Urothelium cell line (cell line): ENCODE data around the gene NET1.
"Not testable (repeated sequence)": the region's sequence is repeated elsewhere in the genome, so short reads cannot be mapped to it uniquely, and the experiment has no call there.

ENCODE experiments used
- DNase-seq: peaks from one replicate; pipeline ENCODE4 v3.0.0; 2011; ENCODE audit warnings: low spot score, mixed read lengths
- FAIRE-seq: peaks from 2 replicates; lab custom pipeline; 2011; peaks lifted over from hg19 to GRCh38; lab: Jason Lieb, UNC

The NET1 gene

GRCh38 chr10:5461914-5462840 is 49.8 kb downstream of the NET1 start:
- no peak for FAIRE-seq
- no peak for DNase-seq

GRCh38 chr10:5462841-5463293 is 50.5 kb downstream of the NET1 start:
- DNase-seq (no peak), FAIRE-seq (no peak)

- FAIRE-seq (no peak), DNase-seq (no peak)
Observed at GRCh38 chr10:5464546-5464945, 52.2 kb downstream of the NET1 start.

- FAIRE-seq (no peak), DNase-seq (no peak)
Observed at GRCh38 chr10:5465976-5466450, 53.7 kb downstream of the NET1 start.

DNA sequence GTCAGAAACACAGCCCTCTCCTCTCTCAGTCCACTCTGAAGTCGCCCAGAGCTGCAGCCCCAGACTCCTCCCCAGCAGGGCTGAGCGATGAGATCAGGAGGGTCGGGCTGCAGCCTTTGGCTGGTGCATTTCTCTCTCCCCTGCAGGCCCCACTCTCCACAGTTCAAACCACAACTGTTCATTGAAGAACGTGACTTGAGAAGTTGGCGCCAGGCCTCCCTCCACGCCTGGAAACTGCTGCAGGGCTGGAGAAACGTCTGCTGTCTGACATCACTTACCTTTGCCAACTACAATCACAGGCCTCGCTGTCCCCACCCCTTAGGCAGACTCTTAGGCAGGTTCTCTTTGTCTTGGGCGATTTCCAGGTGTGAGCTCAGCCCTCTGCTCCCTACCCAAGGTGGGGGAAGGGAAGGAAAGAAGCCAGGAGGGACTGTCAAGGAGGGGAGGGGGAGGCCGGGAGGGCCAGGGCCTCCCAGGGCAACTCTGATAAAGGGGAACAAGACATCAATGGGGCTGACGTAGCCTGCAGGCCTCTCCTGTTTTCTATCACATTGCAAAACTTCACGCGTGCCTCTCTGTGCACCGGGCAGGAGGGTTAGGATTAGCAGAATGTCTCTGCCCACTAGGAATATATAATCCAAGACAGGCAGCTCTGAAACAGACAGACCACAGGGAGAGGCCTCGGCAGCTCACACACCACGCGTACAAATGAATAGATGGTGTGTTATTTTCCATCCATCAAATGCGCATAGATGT is 54.3 kb downstream of the NET1 start:
- DNase-seq = peak; percentile 23
- FAIRE-seq = no peak

DNA sequence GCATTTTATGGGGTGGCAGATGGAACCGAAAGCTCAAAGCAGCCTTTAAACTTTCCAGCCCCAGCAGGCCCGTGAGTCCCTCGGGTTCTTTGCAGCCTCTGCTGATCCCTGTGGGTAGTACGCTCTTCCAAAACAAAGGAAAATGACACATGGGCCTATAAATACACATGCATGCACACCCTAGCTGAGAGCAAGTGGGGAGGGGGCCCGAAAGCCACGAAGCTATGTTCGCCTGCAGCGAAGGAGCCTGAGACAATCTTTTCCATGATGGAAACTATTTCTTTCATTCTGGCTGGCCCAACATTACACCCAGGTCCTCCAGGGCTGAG is 54.8 kb downstream of the NET1 start:
- DNase-seq = no peak

GRCh38 chr10:5467634-5468255 is 55.4 kb downstream of the NET1 start:
- DNase-seq (no peak), FAIRE-seq (no peak)

More for the DNA sequence above, 54.8 kb downstream of the NET1 start:
- FAIRE-seq = no peak

GRCh38 chr10:5468262-5469106 is 56.1 kb downstream of the NET1 start:
- FAIRE-seq = no peak
- no peak for DNase-seq

DNA sequence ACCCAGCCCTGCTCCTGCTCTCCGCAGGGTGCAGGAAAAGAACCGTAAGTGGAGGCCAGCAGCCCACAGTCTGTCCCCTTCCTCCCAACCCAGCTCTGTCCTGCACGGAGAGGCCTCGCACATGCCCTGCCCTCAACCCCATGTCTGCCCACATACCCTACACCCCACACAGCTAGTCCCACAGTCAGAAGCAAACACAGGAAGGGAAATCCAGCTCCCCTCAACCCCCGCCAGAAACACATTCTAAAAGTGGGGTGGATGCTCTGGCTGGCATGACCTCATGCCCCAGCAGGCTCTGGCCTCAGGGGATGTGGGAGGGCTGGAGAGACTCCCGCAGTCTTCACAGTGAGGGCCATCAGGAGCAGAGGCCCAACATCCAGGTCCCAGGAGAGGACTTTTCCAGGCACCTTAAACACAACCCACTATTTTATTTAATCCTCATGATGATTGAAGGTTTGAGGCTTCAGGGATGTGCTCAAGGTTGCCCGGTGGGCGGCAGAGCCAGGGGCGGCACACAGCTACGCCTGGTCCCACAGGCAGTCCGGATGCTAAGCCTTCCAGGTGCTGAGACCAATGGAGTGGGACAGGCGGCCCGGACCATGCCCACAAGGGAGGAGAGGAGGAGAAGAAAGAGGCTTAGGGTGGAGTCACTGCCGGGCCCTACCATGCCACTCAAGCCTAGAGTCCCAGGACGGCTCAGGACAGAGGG is 57.1 kb downstream of the NET1 start:
- no peak for DNase-seq
- FAIRE-seq = no peak

GRCh38 chr10:5470062-5470751 is 57.9 kb downstream of the NET1 start:
- FAIRE-seq (no peak), DNase-seq (no peak)

- not testable (repeated sequence) for DNase-seq, FAIRE-seq
Observed at GRCh38 chr10:5474642-5475041, 62.3 kb downstream of the NET1 start.

GRCh38 chr10:5475088-5475487 is 62.7 kb downstream of the NET1 start:
- DNase-seq, FAIRE-seq: not testable (repeated sequence)

DNA sequence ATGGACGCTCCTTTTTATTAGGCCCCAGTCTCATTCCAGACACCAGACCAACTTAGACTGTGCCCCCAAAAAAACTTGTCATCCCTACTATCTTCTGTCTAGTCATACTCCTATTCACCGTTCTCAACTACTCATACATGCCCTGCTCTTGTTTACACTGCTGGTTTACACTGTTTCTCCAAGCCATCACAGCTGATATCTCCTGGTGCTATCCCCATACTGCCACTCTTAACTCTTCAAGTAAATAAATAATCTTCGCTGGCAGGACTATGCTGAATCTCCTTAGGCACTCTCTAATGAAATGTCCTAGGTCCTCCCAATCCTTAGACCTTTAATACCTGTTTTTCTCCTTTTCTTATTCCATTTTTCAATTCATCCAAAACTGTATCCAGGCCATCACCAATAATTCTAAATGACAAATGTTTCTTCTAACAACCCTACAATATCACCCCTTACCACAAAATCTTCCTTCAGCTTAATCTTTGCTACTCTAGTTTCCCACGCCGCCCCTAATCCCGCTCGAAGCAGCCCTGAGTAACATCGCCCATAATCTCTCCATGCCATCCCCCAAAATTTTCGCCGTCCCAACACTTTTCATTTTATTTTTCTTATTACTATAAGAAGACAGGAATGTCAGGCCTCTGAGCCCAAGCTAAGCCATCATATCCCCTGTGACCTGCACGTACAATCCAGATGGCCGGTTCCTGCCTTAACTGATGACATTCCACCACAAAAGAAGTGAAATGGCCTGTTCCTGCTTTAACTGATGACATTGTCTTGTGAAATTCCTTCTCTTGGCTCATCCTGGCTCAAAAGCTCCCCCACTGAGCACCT is 63.8 kb downstream of the NET1 start:
- not testable (repeated sequence) for DNase-seq, FAIRE-seq

GRCh38 chr10:5476918-5477525 is 64.7 kb downstream of the NET1 start:
- FAIRE-seq = no peak
- no peak for DNase-seq

DNA sequence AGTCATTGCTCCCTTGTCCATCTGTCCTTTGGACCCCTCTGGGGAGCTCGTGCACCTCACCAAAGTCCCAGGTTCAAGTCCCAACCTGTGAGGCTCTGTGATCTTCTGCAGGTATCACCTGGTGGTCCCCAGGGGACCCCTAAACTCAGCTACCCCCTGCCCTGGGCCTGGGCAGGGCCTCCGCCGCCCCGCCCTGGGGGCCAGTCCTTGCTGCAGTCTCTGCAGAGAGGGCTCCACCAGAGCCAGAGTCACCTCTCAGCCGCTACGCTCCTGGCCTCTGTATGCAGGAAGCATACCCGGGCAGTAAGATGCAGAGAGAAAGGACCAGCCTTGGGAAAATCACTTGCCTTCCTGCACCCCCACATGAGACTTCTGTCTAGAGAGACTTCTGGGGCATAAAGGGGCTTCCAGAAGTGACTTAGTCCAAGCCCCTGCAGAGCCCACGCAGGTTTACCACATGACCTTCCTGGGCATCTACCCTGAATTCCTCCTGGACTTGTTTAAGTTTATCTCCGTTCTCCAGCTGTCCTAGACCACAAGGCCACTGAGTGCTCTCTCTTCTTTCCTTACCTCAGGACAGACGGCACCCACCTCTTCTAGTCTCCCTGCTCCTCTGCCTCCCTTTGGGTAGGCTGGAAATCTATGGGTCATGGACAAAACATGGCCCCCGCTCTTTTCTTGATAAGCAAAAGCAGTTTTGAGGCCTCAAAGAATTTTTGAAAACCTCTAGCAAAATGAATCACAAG is 65.8 kb downstream of the NET1 start:
- no peak for FAIRE-seq
- no peak for DNase-seq

GRCh38 chr10:5478694-5479305 is 66.4 kb downstream of the NET1 start:
- FAIRE-seq (no peak), DNase-seq (no peak)
